HG03025 (cell line): ENCODE data around the gene NT5E.
"Not testable (repeated sequence)": the region's sequence is repeated elsewhere in the genome, so short reads cannot be mapped to it uniquely, and the experiment has no call there.

Experiments used
- ATAC-seq: cut with Tn5 transposase; IDR thresholded peaks from one replicate; pipeline ENCODE4 v1.9.1; 2021; ENCODE audit warnings: mild to moderate bottlenecking, moderate library complexity; ENCODE audit not compliant: unreplicated experiment, low FRiP score

Gene NT5E

GRCh38 chr6:85449818-85450759, at the start of gene NT5E:
NT5E (plus strand) TSS chr6:85450083; CDS start chr6:85450140, 57 bp downstream.
- peak; percentile 78 for ATAC-seq

GRCh38 chr6:85400331-85400730, 49.6 kb upstream of the NT5E start:
- ATAC-seq: no peak

GRCh38 chr6:85401186-85402021, 48.5 kb upstream of the NT5E start:
- ATAC-seq: no peak

- ATAC-seq: no peak
These were observed 47.8 kb upstream of the NT5E start for GRCh38 chr6:85402071-85402470.

GRCh38 chr6:85402922-85403321, 47.0 kb upstream of the NT5E start:
- no peak for ATAC-seq

GRCh38 chr6:85403331-85404015, 46.4 kb upstream of the NT5E start:
- no peak for ATAC-seq

GRCh38 chr6:85404016-85404563, 45.8 kb upstream of the NT5E start:
- not testable (repeated sequence) for ATAC-seq

- ATAC-seq: no peak
These were observed 45.2 kb upstream of the NT5E start for GRCh38 chr6:85404564-85405174.

GRCh38 chr6:85405175-85405852, 44.6 kb upstream of the NT5E start:
- ATAC-seq: no peak

- no peak for ATAC-seq
These were observed 44.1 kb upstream of the NT5E start for GRCh38 chr6:85405853-85406198.

- no peak for ATAC-seq
These were observed 43.2 kb upstream of the NT5E start for GRCh38 chr6:85406641-85407075.

- ATAC-seq: no peak
These were observed 41.8 kb upstream of the NT5E start for GRCh38 chr6:85408039-85408438.

GRCh38 chr6:85412911-85413430, 36.9 kb upstream of the NT5E start:
- ATAC-seq: no peak

- ATAC-seq: no peak
These were observed 33.8 kb upstream of the NT5E start for GRCh38 chr6:85416049-85416448.

- no peak for ATAC-seq
These were observed 33.1 kb upstream of the NT5E start for GRCh38 chr6:85416766-85417165.

- no peak for ATAC-seq
These were observed 32.5 kb upstream of the NT5E start for GRCh38 chr6:85417336-85417735.

GRCh38 chr6:85418059-85418458, 31.8 kb upstream of the NT5E start:
- ATAC-seq: no peak

- peak; percentile 72 for ATAC-seq
These were observed 30.7 kb upstream of the NT5E start for GRCh38 chr6:85419046-85419759.

- no peak for ATAC-seq
These were observed 29.3 kb upstream of the NT5E start for GRCh38 chr6:85420551-85420950.
